ENCODE measurements around the gene PPT2.

The PPT2 gene

DNA sequence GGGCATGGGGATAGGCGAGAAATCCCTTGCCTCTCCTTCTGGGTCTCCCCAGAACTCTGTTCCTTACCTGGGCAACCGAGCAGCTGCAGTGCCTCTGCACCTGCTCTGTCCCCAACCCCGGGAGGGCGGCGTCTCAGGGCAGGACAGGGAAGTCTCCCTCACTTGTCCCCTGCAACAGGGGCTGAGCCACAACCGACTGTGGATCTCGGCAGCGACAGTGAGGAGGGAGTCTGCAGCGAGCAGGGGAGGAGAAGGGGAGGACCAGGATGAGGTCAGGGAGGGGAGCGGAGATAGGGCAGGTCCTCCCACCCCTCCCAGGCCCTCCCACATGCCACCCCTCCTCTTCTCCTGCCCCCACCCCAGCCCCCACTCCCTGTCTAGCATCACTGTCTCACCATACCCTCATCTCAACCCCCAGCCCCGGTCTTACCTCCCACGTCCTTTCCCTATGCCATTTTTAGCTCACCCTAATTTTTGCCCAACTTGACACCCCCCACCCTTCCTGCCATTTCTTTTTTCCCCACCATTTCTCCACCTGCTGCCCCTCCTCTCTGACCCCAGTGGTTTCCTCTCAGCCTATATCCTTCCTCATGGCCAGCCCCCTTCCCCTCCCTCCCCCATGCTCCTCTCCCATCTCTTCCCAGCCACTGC is 44.7 kb upstream of the PPT2 start, which contains the start of gene TNXB:
TNXB (minus strand) TSS at position 225 of the 651 bp plus-strand sequence. CDS start 11,140 bp downstream, outside the sequence.
- H3K4me1 ChIP-seq, result no peaks in the 10 kb centered on the region
- H3K9me3 ChIP-seq, result no peaks in the 10 kb centered on the region
- H3K27me3 ChIP-seq, result peaks cover 46% of the 10 kb centered on the region
- no peak within 1 kb of the TSS for H3K4me3 ChIP-seq (ENCODE audit: low read depth, low read length)
- no peaks in the 10 kb centered on the region for H3K36me3 ChIP-seq
- TF ChIP-seq, protein P1, sequence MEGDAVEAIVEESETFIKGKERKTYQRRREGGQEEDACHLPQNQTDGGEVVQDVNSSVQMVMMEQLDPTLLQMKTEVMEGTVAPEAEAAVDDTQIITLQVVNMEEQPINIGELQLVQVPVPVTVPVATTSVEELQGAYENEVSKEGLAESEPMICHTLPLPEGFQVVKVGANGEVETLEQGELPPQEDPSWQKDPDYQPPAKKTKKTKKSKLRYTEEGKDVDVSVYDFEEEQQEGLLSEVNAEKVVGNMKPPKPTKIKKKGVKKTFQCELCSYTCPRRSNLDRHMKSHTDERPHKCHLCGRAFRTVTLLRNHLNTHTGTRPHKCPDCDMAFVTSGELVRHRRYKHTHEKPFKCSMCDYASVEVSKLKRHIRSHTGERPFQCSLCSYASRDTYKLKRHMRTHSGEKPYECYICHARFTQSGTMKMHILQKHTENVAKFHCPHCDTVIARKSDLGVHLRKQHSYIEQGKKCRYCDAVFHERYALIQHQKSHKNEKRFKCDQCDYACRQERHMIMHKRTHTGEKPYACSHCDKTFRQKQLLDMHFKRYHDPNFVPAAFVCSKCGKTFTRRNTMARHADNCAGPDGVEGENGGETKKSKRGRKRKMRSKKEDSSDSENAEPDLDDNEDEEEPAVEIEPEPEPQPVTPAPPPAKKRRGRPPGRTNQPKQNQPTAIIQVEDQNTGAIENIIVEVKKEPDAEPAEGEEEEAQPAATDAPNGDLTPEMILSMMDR (IDR thresholded peaks at IDR 0.05; ENCODE audit: low read depth, low read length), result no peak
- no peak for DNase-seq

DNA sequence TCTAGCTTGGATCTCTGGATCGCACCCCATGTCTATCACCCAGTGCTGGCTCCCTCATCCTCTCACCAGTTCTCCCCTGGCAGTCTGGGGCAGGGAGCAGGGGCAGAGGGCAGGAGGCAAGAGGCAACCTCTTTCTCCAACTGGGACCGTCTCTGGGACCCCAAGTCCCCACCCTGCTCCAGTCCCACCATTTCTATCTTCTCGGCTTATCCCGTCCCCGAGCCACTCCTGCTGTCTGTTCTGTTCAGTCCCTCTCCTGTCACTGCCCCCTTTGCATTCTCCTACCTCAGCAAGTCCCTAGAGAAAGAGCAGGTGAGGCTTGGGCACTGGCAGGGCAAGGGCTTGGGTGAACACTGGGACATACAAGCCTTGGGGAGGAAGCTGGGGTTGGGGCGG is 44.2 kb upstream of the PPT2 start:
- TF ChIP-seq, protein P1 (IDR thresholded peaks at IDR 0.05; ENCODE audit: low read depth, low read length), result no peak
- H3K4me3 ChIP-seq (ENCODE audit: low read depth, low read length), result no peak overlapping the region
- no peak for DNase-seq
- no peaks in the 10 kb centered on the region for H3K4me1 ChIP-seq
- no peaks in the 10 kb centered on the region for H3K36me3 ChIP-seq
- no peaks in the 10 kb centered on the region for H3K9me3 ChIP-seq
- peaks cover 45% of the 10 kb centered on the region for H3K27me3 ChIP-seq

DNA sequence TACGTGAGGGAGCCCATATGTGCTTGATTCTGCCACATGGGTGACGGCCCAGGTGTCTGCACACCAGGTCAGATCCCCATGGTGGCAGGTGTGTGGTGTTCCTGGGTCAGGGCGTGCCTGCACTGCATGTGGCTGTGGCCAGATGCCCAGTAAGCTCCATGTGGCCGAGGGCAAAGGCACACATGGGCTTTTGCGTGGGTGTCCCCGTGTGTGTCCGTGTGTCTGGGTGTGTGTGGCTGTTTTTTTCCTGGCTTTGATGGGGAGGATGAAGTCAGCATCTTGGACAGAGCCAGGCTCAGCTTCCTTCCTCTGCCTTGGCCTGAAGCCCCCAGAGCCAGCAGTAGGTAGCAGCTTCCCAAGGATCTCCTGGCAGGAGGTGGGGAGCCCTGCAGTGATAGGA is 43.3 kb upstream of the PPT2 start:
- TF ChIP-seq, protein P1 (IDR thresholded peaks at IDR 0.05; ENCODE audit: low read depth, low read length), result no peak
- Histone ChIP-seq H3K9me3 (no peaks in the 10 kb centered on the region), H3K36me3 (no peaks in the 10 kb centered on the region), H3K4me1 (no peaks in the 10 kb centered on the region), H3K4me3 (ENCODE audit: low read depth, low read length) (no peak overlapping the region), H3K27me3 (peaks cover 40% of the 10 kb centered on the region)
- DNase-seq, result no peak

DNA sequence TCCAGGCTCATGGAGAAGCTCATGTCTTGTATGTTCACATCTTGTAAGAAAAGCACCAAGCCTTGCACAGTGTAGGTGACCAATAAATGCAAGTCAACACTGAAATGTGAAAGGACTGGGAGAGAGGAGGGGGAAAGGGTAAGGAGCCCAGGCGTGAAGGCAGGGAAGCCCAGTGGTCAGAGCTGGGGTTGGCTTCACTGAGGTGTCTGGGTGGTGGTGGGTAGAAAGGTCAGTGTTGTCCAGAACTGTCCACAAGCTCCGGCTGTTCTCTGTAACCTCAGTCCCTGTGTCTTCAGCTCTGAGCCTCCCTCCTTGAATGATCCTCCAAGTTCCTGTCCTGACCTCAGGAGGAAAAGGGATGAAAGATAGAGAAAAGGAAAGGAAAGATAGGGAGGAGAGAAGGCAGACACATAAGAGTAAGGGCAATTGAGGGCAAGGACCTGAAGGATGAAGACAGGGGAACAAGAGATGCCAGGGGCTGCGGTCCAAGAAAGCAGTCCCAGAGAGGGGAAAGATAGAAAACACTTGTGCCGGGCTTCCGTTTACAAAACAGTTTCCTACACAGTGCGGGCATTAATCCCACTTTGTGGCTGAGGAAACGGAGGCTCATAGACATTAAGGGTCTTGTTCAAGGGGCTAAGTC is 42.4 kb upstream of the PPT2 start:
- TF ChIP-seq, protein P1 (IDR thresholded peaks at IDR 0.05; ENCODE audit: low read depth, low read length), result no peak
- H3K4me1 ChIP-seq, result no peaks in the 10 kb centered on the region
- H3K9me3 ChIP-seq, result no peaks in the 10 kb centered on the region
- peaks cover 37% of the 10 kb centered on the region for H3K27me3 ChIP-seq
- no peak for DNase-seq
- no peak overlapping the region for H3K4me3 ChIP-seq (ENCODE audit: low read depth, low read length)
- no peaks in the 10 kb centered on the region; the same call in 1 of the 2 replicates for H3K36me3 ChIP-seq

DNA sequence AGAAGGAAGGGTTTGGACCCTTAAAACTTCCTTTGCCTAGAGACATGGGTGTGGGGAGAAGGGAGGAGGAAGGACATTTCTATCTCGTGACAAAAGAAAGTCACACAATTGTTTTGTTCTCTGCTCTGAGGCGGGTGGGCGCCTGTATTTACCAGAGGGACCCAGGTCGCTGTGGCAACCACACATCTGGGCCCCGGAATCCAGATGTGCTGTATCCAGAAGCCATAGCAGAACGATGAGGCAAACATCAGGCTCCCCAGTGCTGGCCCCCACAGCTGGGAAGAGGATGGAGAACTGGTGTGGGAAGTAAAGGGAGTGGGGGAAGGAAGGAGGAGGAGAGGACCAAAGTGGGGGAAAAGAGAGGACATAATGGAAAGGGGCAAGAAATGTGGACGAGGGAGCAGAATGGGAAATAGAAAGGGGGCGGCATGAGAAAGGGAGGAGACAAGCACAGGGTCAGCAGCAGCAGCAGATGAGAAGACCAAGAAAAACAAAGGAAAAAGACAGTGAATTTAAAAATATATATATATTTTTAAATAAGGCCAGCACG is 41.4 kb upstream of the PPT2 start:
- Histone ChIP-seq H3K4me3 (ENCODE audit: low read depth, low read length) (no peak overlapping the region), H3K9me3 (no peaks in the 10 kb centered on the region)
- TF ChIP-seq, protein P1 (IDR thresholded peaks at IDR 0.05; ENCODE audit: low read depth, low read length), result no peak

More for the DNA sequence above, 41.4 kb upstream of the PPT2 start:
- DNase-seq, result no peak
- peaks cover 2% of the 10 kb centered on the region; the same call in 1 of the 2 replicates for H3K36me3 ChIP-seq
- H3K4me1 ChIP-seq, result no peaks in the 10 kb centered on the region
- H3K27me3 ChIP-seq, result peaks cover 29% of the 10 kb centered on the region

Data from BE2C (cell line).